AG04450 (cell line): ENCODE results near the gene GPC4. TPM values are rescaled to one million over a fixed set of nuclear protein-coding genes. Genes with fewer than 3 reads are reported as not detected.

ENCODE experiments used
- CTCF ChIA-PET: fragments of 300-600, 350-600 bp; formaldehyde crosslinking; extraction: SDS; loops from one replicate; lab custom pipeline; 2022; ENCODE audit warnings: antibody characterized with exemption, inconsistent platforms; lab: Charles Lee
- POLR2A ChIA-PET: fragments of 350-600 bp; formaldehyde crosslinking; extraction: SDS; loops from one replicate; lab custom pipeline; 2021; ENCODE audit warnings: antibody characterized with exemption, inconsistent platforms; lab: Yijun Ruan, JAX
- DNase-seq: peaks from one replicate; pipeline ENCODE4 v3.0.0-alpha.2; 2011; ENCODE audit warnings: low read depth, low spot score
- H3K27ac ChIP-seq: one replicate; pipeline ENCODE4 v1.5.1; 2012; ENCODE audit warnings: low read depth, low read length, control low read depth
- H3K27me3 ChIP-seq: one replicate; pipeline ENCODE4 v1.6.0; 2012; ENCODE audit warnings: low read length; ENCODE audit not compliant: control insufficient read depth, insufficient read depth
- H3K4me3 ChIP-seq: 2 replicates; pipeline ENCODE4 v1.5.1; 2011; ENCODE audit warnings: mild to moderate bottlenecking, low read depth, low read length, control low read depth
- H3K9me3 ChIP-seq: 2 replicates; pipeline ENCODE4 v1.5.1; 2012; ENCODE audit warnings: low read length; ENCODE audit not compliant: control insufficient read depth, insufficient read depth
- polyA plus RNA-seq: library from polyadenylated mRNA; depleted of rRNA; stranded (reverse); fragments of >200 nt; gene quantifications from 2 replicates; pipeline ENCODE4 v1.2.3, GENCODE V29; 2011
- TF ChIP-seq, protein P1 (sequence below): IDR thresholded peaks from 2 replicates; pipeline ENCODE4 v1.5.1; 2011; ENCODE audit warnings: low read depth, low read length, control low read depth, inconsistent platforms

GPC4 gene
- polyA plus RNA-seq, 1 experiment: 0.04 TPM

DNA sequence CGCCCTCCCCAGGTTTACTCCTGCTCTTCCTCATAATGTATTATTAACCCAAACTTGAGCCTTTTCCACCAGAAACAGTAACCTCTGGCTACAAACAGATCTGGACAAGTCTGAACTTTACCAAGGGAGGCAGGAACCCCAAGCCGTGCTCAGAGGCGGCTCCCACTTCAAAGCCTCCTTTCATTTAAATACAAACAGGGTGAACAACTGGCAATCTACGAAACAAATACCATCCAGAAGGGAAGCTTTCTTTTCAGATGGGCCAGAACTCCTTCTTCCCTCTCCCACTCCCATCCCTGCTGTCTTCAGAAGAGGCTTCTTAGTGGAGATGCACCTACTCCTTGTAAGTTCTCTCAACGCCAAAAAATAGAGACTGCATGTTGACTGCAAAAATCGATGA is 2.1 kb upstream of the GPC4 start:
- Histone ChIP-seq H3K9me3 (no peaks in the 10 kb centered on the region; the same call in 1 of the 2 replicates), H3K4me3 (no peak overlapping the region), H3K27me3 (peaks cover 5% of the 10 kb centered on the region), H3K27ac (no peak overlapping the region)
- ChIA-PET CTCF (no interaction called here), POLR2A (no interaction called here)
- TF ChIP-seq, protein P1, sequence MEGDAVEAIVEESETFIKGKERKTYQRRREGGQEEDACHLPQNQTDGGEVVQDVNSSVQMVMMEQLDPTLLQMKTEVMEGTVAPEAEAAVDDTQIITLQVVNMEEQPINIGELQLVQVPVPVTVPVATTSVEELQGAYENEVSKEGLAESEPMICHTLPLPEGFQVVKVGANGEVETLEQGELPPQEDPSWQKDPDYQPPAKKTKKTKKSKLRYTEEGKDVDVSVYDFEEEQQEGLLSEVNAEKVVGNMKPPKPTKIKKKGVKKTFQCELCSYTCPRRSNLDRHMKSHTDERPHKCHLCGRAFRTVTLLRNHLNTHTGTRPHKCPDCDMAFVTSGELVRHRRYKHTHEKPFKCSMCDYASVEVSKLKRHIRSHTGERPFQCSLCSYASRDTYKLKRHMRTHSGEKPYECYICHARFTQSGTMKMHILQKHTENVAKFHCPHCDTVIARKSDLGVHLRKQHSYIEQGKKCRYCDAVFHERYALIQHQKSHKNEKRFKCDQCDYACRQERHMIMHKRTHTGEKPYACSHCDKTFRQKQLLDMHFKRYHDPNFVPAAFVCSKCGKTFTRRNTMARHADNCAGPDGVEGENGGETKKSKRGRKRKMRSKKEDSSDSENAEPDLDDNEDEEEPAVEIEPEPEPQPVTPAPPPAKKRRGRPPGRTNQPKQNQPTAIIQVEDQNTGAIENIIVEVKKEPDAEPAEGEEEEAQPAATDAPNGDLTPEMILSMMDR: no peak
- DNase-seq: no peak

GRCh38 chrX:133414406-133415275 is 648 bp downstream of the GPC4 start:
- ChIA-PET CTCF (no interaction called here), POLR2A (no interaction called here)
- H3K27me3 ChIP-seq: peaks cover 5% of the 10 kb centered on the region
- DNase-seq: no peak
- no peak overlapping the region for H3K4me3 ChIP-seq
- no peaks in the 10 kb centered on the region; the same call in 1 of the 2 replicates for H3K9me3 ChIP-seq
- TF ChIP-seq, protein P1: no peak
- no peak overlapping the region for H3K27ac ChIP-seq

GRCh38 chrX:133413218-133413925 is 1.9 kb downstream of the GPC4 start:
- Histone ChIP-seq H3K27ac (no peak overlapping the region), H3K9me3 (no peaks in the 10 kb centered on the region; the same call in 1 of the 2 replicates), H3K27me3 (peaks cover 5% of the 10 kb centered on the region), H3K4me3 (no peak overlapping the region)
- TF ChIP-seq, protein P1: no peak
- no peak for DNase-seq
- CTCF ChIA-PET: no interaction called here
- POLR2A ChIA-PET: no interaction called here

DNA sequence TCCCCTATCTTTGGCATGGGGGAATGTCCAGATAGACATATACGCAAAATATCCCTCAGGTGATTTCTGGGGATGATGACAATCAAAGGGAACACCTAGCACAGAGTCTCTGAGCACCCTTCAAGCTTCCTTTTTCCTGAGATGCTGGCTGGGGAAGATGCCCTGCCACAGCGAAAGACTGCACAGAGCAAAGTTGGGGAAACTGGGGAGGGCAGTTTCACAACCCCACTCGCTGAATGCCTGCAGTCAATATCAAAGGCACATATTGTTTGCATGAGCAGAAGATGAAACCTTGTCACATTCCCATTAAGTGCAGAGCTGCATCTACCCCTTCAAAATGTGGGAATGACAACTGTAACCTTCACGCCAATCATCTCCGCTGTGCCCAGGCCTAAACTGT is 2.6 kb downstream of the GPC4 start:
- TF ChIP-seq, protein P1: no peak
- ChIA-PET CTCF (no interaction called here), POLR2A (no interaction called here)
- DNase-seq: no peak
- Histone ChIP-seq H3K27me3 (peaks cover 5% of the 10 kb centered on the region), H3K4me3 (no peak overlapping the region), H3K9me3 (no peaks in the 10 kb centered on the region; the same call in 1 of the 2 replicates), H3K27ac (no peak overlapping the region)

DNA sequence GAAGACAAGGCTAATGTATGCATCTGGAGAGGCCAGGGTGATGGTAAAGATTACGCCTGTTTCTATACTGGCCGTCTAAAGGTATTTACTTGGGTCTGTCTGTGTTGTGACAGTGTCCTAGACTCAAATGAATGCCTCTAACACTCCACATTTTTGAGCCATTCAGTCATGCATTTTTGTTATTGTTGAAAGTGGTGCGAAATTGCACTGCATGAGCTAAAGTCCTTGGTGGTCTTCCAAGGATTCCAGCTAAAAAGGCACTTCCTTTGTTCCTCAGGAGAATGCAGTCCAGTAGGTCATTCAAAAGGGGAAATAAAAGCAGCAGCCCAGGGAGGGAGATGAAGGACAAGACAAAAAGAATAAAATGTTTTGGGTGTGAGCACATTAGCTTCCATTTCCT is 3.0 kb downstream of the GPC4 start:
- ChIA-PET CTCF (no interaction called here), POLR2A (no interaction called here)
- H3K9me3 ChIP-seq: no peaks in the 10 kb centered on the region; the same call in 1 of the 2 replicates
- peaks cover 5% of the 10 kb centered on the region for H3K27me3 ChIP-seq
- no peak for DNase-seq
- no peak overlapping the region for H3K27ac ChIP-seq
- TF ChIP-seq, protein P1: no peak
- no peak overlapping the region for H3K4me3 ChIP-seq
